ENCODE data around the gene S100A4. TPM values are rescaled to one million over a fixed set of nuclear protein-coding genes. Genes with fewer than 3 reads are reported as not detected.
"Not testable (repeated sequence)": the region's sequence is repeated elsewhere in the genome, so short reads cannot be mapped to it uniquely, and the experiment has no call there.

The S100A4 gene
- polyA plus RNA-seq (2011; rRNA removed) (529 and 797 TPM in 2 replicates), polyA minus RNA-seq (2011; rRNA and poly(A)+ RNA removed) (131 and 136 TPM in 2 replicates)

- Histone ChIP-seq H3K27me3 (ENCODE audit: control insufficient read depth, insufficient read depth, low read length) (no peaks in the 10 kb centered on the region), H3K4me3 (ENCODE audit: low read depth, low read length) (peak within 1 kb of the TSS; percentile 44), H3K36me3 (ENCODE audit: control insufficient read depth, insufficient read depth, low read length) (no peaks in the 10 kb centered on the region)
- POLR2A ChIA-PET: interaction anchor here (0.7 to 3.9 kb wide), 5 partner anchors 11 to 195 kb away, joined by 3 to 36 read pairs (median 4); partner anchors contain the start of gene S100A6
- CTCF ChIA-PET: interaction anchor here (0.7 to 5.4 kb wide), 10 partner anchors 9 to 82 kb away, joined by 3 to 31 read pairs (median 4); partner anchors contain the start of genes S100A13 and S100A6
- peak; percentile 86 for DNase-seq (ENCODE audit: low read depth)
- 0 out of 2 replicates have a peak, but pooled peaks have one; percentile 3 for TF ChIP-seq CTCF (IDR thresholded peaks at IDR 0.05; ENCODE audit: insufficient read depth, low read depth, low read length)
Measured at GRCh38 chr1:153545067-153546055, at the start of gene S100A4. Gene S100A4, minus strand, starts transcription at chr1:153545806. Its CDS starts 1,012 bp downstream, at chr1:153544794.

GRCh38 chr1:153592748-153593147, 47.1 kb upstream of the S100A4 start:
- Histone ChIP-seq H3K36me3 (ENCODE audit: control insufficient read depth, insufficient read depth, low read length) (no peaks in the 10 kb centered on the region), H3K27me3 (ENCODE audit: control insufficient read depth, insufficient read depth, low read length) (no peaks in the 10 kb centered on the region), H3K4me3 (ENCODE audit: low read depth, low read length) (no peak overlapping the region)
- CTCF ChIA-PET: interaction anchor here (0.9 to 1.4 kb wide), 5 partner anchors 8 to 76 kb away, joined by 3 to 4 read pairs (median 3); no protein-coding TSS in a partner anchor
- DNase-seq (ENCODE audit: low read depth): no peak
- no peak for TF ChIP-seq CTCF (IDR thresholded peaks at IDR 0.05; ENCODE audit: insufficient read depth, low read depth, low read length)
- POLR2A ChIA-PET: no interaction called here

- CTCF ChIA-PET: interaction anchor here (0.6 kb wide), 1 partner anchor 161 kb away, joined by 3 read pairs; no protein-coding TSS in a partner anchor
- H3K36me3 ChIP-seq (ENCODE audit: control insufficient read depth, insufficient read depth, low read length): no peaks in the 10 kb centered on the region
- POLR2A ChIA-PET: no interaction called here
- no peaks in the 10 kb centered on the region for H3K27me3 ChIP-seq (ENCODE audit: control insufficient read depth, insufficient read depth, low read length)
- H3K4me3 ChIP-seq (ENCODE audit: low read depth, low read length): no peak overlapping the region
- no peak for TF ChIP-seq CTCF (IDR thresholded peaks at IDR 0.05; ENCODE audit: insufficient read depth, low read depth, low read length)
- no peak for DNase-seq (ENCODE audit: low read depth)
Measured at GRCh38 chr1:153588482-153588881, 42.9 kb upstream of the S100A4 start.

- CTCF ChIA-PET; H3K27me3 ChIP-seq (ENCODE audit: control insufficient read depth, insufficient read depth, low read length); DNase-seq (ENCODE audit: low read depth); H3K4me3 ChIP-seq (ENCODE audit: low read depth, low read length); POLR2A ChIA-PET; H3K36me3 ChIP-seq (ENCODE audit: control insufficient read depth, insufficient read depth, low read length): not testable (repeated sequence)
Measured at GRCh38 chr1:153588033-153588432, 42.4 kb upstream of the S100A4 start.

- POLR2A ChIA-PET: no interaction called here
Measured at GRCh38 chr1:153587314-153587713, 41.7 kb upstream of the S100A4 start.

More at GRCh38 chr1:153587314-153587713, 41.7 kb upstream of the S100A4 start:
- no peaks in the 10 kb centered on the region for H3K27me3 ChIP-seq (ENCODE audit: control insufficient read depth, insufficient read depth, low read length)
- H3K36me3 ChIP-seq (ENCODE audit: control insufficient read depth, insufficient read depth, low read length): no peaks in the 10 kb centered on the region
- no peak for DNase-seq (ENCODE audit: low read depth)
- H3K4me3 ChIP-seq (ENCODE audit: low read depth, low read length): no peak overlapping the region
- CTCF ChIA-PET: interaction anchor here (1.0 kb wide), 1 partner anchor 30 kb away, joined by 4 read pairs; no protein-coding TSS in a partner anchor
- TF ChIP-seq CTCF (IDR thresholded peaks at IDR 0.05; ENCODE audit: insufficient read depth, low read depth, low read length): no peak
